Measurements from ENCODE around the gene EGF. TPM values are rescaled to one million over a fixed set of nuclear protein-coding genes. Genes with fewer than 3 reads are reported as not detected.

EGF gene
- total RNA-seq, 1 experiment from 2014 or later: not detected

- H3K27ac ChIP-seq (ENCODE audit: low read length): no peak overlapping the region
- H3K4me3 ChIP-seq (ENCODE audit: low read depth in 2 of 2, low read length in 2 of 2): no peak overlapping the region
- intact Hi-C loops (cut with micrococcal nuclease; ENCODE audit: unreplicated experiment) (no loop called here), in situ Hi-C loops (cut with HindIII; ENCODE audit: low pct_unique_long_range_greater_than_20kb, low sequenced_read_pairs) (no loop called here)
- ATAC-seq (no peak), DNase-seq (ENCODE audit: low read depth, low spot score) (no peak)
- no TSS peak for BruUV-seq (replicated peaks)
- POLR2A ChIA-PET: no interaction called here
- TF ChIP-seq TCF7L2 (IDR thresholded peaks at IDR 0.05; ENCODE audit: low read depth, low read length) (no peak), CTCF (IDR thresholded peaks at IDR 0.05) (no peak), POLR2AphosphoS5 (IDR thresholded peaks at IDR 0.05; ENCODE audit: low read depth, low read length) (no peak), SIN3A (IDR thresholded peaks at IDR 0.05; ENCODE audit: borderline replicate concordance, insufficient read depth, low read depth, low read length) (no peak)
- TF ChIP-seq, protein P1, sequence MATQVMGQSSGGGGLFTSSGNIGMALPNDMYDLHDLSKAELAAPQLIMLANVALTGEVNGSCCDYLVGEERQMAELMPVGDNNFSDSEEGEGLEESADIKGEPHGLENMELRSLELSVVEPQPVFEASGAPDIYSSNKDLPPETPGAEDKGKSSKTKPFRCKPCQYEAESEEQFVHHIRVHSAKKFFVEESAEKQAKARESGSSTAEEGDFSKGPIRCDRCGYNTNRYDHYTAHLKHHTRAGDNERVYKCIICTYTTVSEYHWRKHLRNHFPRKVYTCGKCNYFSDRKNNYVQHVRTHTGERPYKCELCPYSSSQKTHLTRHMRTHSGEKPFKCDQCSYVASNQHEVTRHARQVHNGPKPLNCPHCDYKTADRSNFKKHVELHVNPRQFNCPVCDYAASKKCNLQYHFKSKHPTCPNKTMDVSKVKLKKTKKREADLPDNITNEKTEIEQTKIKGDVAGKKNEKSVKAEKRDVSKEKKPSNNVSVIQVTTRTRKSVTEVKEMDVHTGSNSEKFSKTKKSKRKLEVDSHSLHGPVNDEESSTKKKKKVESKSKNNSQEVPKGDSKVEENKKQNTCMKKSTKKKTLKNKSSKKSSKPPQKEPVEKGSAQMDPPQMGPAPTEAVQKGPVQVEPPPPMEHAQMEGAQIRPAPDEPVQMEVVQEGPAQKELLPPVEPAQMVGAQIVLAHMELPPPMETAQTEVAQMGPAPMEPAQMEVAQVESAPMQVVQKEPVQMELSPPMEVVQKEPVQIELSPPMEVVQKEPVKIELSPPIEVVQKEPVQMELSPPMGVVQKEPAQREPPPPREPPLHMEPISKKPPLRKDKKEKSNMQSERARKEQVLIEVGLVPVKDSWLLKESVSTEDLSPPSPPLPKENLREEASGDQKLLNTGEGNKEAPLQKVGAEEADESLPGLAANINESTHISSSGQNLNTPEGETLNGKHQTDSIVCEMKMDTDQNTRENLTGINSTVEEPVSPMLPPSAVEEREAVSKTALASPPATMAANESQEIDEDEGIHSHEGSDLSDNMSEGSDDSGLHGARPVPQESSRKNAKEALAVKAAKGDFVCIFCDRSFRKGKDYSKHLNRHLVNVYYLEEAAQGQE (IDR thresholded peaks at IDR 0.05; ENCODE audit: insufficient read depth in 1 of 2, low read depth in 2 of 2, low read length in 1 of 2): no peak
- CTCF ChIA-PET: no interaction called here
- H3K36me3 ChIP-seq (ENCODE audit: control insufficient read depth, insufficient read depth, low read length): no peaks in the 10 kb centered on the region
- no peaks in the 10 kb centered on the region for H3K4me1 ChIP-seq (ENCODE audit: control insufficient read depth, insufficient read depth, low read length)
- no peaks in the 10 kb centered on the region for H3K9me3 ChIP-seq (ENCODE audit: control insufficient read depth, insufficient read depth, low read depth, low read length)
- H3K27me3 ChIP-seq (ENCODE audit: control insufficient read depth, insufficient read depth, low read length): no peaks in the 10 kb centered on the region; the same call in 1 of the 2 replicates
These were observed 56.4 kb downstream of the EGF start for GRCh38 chr4:109969087-109969486.

DNA sequence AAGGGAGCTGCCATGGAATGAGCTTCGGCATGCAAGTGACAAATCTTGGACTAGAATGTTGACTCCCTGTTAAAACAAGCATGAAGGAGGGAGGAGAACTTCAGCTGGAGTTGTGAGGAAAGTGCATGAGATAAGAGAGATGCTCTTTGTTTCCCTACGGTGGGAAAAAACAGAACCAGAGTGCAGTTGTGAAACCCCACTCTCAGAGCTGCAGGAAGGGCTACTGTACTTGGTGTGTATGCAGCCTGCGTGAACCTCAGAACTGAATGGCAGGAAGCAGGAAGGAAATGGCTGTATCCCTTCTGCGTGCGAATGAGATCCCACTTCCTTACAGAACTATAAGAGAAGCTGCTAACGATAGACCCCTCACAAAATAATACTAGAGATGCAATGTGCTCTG is 57.2 kb downstream of the EGF start:
- CTCF ChIA-PET: no interaction called here
- Histone ChIP-seq H3K27me3 (ENCODE audit: control insufficient read depth, insufficient read depth, low read length) (no peaks in the 10 kb centered on the region; the same call in 1 of the 2 replicates), H3K4me1 (ENCODE audit: control insufficient read depth, insufficient read depth, low read length) (no peaks in the 10 kb centered on the region), H3K36me3 (ENCODE audit: control insufficient read depth, insufficient read depth, low read length) (no peaks in the 10 kb centered on the region), H3K4me3 (ENCODE audit: low read depth in 2 of 2, low read length in 2 of 2) (no peak overlapping the region), H3K27ac (ENCODE audit: low read length) (no peak overlapping the region), H3K9me3 (ENCODE audit: control insufficient read depth, insufficient read depth, low read depth, low read length) (no peaks in the 10 kb centered on the region)
- DNase-seq (ENCODE audit: low read depth, low spot score): no peak
- TF ChIP-seq CTCF (IDR thresholded peaks at IDR 0.05): no peak
- TF ChIP-seq, protein P1 (IDR thresholded peaks at IDR 0.05; ENCODE audit: insufficient read depth in 1 of 2, low read depth in 2 of 2, low read length in 1 of 2): no peak
- in situ Hi-C loops (cut with HindIII; ENCODE audit: low pct_unique_long_range_greater_than_20kb, low sequenced_read_pairs) (no loop called here), intact Hi-C loops (cut with micrococcal nuclease; ENCODE audit: unreplicated experiment) (loop anchor here (10.0 kb wide), 1 partner anchor 145 kb away; the partner anchor contains the start of gene RRH)
- no peak for ATAC-seq
- POLR2A ChIA-PET: no interaction called here
- BruUV-seq (replicated peaks): no TSS peak
